ENCODE results near the gene MBD5. TPM values are rescaled to one million over a fixed set of nuclear protein-coding genes. Genes with fewer than 3 reads are reported as not detected.
A peak's percentile ranks its signal among the peaks of the same experiment; 100 is the strongest.

MBD5 gene
- total and polyA plus RNA-seq, 4 experiments from 2014 or later = 3.1 to 64.5 (median 33.9) TPM

DNA sequence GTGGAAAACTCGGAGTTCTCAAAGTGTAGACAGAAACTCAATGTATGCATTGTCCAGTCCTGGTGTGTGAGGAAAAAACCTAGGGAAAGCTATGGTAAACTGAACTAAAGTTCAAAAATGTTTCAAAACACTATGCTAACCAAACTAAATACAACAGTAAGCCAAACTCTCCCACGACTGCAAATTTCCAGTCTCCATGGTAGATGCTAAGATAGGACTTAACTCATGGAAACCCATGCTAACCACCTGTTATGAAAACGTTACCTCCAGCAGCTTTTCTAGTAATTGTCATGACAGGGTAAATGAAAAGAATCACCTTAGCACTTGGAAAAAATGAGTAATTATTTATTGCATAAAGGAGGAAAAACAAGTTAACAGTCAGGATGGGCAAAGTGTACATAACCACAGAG is 488.0 kb downstream of the MBD5 start:
- POLR2A ChIA-PET (ENCODE audit: partially characterized antibody) = interaction anchor here (0.8 to 2.5 kb wide), 13 partner anchors 11 to 572 kb away, joined by 3 to 42 read pairs (median 10); partner anchors contain the start of genes EPC2, MBD5 and ORC4
- Histone ChIP-seq H3K36me3 (ENCODE audit: insufficient read depth, low read length) (no peaks in the 10 kb centered on the region), H3K27ac (ENCODE audit: low read depth, low read length) (peak overlapping the region; percentile 10), H3K27me3 (ENCODE audit: insufficient read depth, low read length) (no peaks in the 10 kb centered on the region), H3K9me3 (ENCODE audit: control insufficient read depth in 1 of 2, low read length in 2 of 2) (no peaks in the 10 kb centered on the region), H3K4me3 (ENCODE audit: low read length in 2 of 2) (peak overlapping the region in 1 of 2 donors; percentile 45), H3K4me1 (ENCODE audit: insufficient read depth, low read length) (peaks cover 14% of the 10 kb centered on the region)
- Mint-ChIP-seq H3K27me3 (no peaks in the 10 kb centered on the region), H3K4me1 (peaks cover 8 to 20% (median 15%) of the 10 kb centered on the region in 4 donors), H3K4me3 (peak overlapping the region; percentile 63 to 86 (median 82)), H3K27ac (peak overlapping the region; percentile 76 to 94 (median 88)), H3K36me3 (peaks cover 0 to 3% of the 10 kb centered on the region in 2 donors), H3K9me3 (no peaks in the 10 kb centered on the region)
- intact Hi-C loops (cut with micrococcal nuclease) = loop anchor here (1.0 to 10.0 kb wide), 8 partner anchors 15 to 1214 kb away; no protein-coding TSS in a partner anchor
- DNase-seq = no peak
- CTCF ChIA-PET (ENCODE audit: partially characterized antibody) = interaction anchor here (0.7 to 4.9 kb wide), 59 partner anchors 8 to 597 kb away, joined by 3 to 89 read pairs (median 4); partner anchors contain the start of genes EPC2, MBD5 and ORC4

DNA sequence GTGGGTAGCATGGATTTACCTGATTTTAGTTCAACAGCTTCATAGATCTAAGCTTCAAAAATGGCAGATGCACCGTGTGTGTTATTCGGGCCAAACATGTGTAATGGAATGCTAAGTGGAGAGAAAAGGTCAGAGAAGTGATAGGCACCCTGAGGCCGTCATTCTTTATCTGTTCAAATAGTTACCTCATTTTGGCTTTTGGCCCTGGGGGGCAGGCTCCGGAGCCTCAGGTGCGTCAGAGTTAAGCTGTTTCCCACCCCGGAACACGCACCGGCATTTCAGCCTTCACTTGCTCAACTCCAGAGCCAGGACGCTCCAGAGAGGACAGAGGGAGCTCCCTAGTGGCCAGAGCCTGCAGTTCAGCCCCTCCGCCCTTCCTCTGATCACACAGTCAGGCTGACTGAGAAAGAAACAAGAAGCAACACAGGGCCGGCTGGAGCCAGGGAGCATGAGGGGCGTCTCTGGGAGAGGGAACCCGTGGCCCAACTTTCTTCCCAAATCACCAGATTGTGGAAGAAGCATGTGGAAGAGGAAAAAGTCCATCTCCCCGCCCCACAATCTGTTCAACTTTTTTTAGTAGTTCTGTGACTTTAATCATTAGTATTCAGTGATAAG is 488.5 kb downstream of the MBD5 start:
- peaks cover 9 to 23% (median 15%) of the 10 kb centered on the region in 4 donors for H3K4me1 Mint-ChIP-seq
- H3K4me3 ChIP-seq (ENCODE audit: low read length in 2 of 2) = peak overlapping the region in 1 of 2 donors; percentile 45
- no peaks in the 10 kb centered on the region for H3K36me3 ChIP-seq (ENCODE audit: insufficient read depth, low read length)
- no peaks in the 10 kb centered on the region for H3K27me3 ChIP-seq (ENCODE audit: insufficient read depth, low read length)
- peaks cover 14% of the 10 kb centered on the region for H3K4me1 ChIP-seq (ENCODE audit: insufficient read depth, low read length)
- peak; percentile 80 to 88 (median 83) for DNase-seq
- H3K27ac ChIP-seq (ENCODE audit: low read depth, low read length) = peak overlapping the region; percentile 10
- H3K9me3 ChIP-seq (ENCODE audit: control insufficient read depth in 1 of 2, low read length in 2 of 2) = no peaks in the 10 kb centered on the region
- peak overlapping the region; percentile 76 to 94 (median 88) for H3K27ac Mint-ChIP-seq
- peak overlapping the region; percentile 63 to 86 (median 82) for H3K4me3 Mint-ChIP-seq
- H3K27me3 Mint-ChIP-seq = no peaks in the 10 kb centered on the region
- ChIA-PET CTCF (ENCODE audit: partially characterized antibody) (interaction anchor here (0.7 to 4.9 kb wide), 63 partner anchors 8 to 598 kb away, joined by 3 to 89 read pairs (median 4); partner anchors contain the start of genes EPC2, MBD5 and ORC4), POLR2A (ENCODE audit: partially characterized antibody) (interaction anchor here (0.8 to 2.5 kb wide), 14 partner anchors 12 to 573 kb away, joined by 3 to 42 read pairs (median 10); partner anchors contain the start of genes EPC2, MBD5 and ORC4)
- H3K36me3 Mint-ChIP-seq = peaks cover 0 to 6% of the 10 kb centered on the region in 2 donors
- intact Hi-C loops (cut with micrococcal nuclease) = loop anchor here (1.0 to 10.0 kb wide), 8 partner anchors 15 to 1215 kb away; no protein-coding TSS in a partner anchor
- H3K9me3 Mint-ChIP-seq = no peaks in the 10 kb centered on the region

DNA sequence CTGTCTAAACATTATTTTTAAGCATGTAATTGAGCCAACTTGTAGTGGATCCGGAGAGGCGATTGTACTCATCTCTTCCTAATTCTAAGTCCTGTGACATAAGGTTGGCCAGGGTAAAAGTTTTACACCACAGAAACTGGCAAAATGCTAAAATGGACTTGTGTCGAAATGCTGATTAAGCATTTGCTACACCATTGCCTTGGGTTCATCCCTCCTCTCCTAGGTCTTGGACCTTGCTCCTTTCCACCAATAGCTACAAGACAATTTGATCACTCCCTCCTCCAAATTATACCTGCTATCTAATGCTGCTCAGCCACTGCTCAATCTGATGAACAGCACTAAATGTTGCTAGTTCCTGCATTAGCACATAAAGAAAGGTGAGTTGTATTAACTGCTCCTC is 491.0 kb downstream of the MBD5 start:
- no peak overlapping the region for H3K27ac Mint-ChIP-seq

GRCh38 chr2:148512501-148512900 is 491.6 kb downstream of the MBD5 start:
- CTCF ChIA-PET (ENCODE audit: partially characterized antibody) = interaction anchor here (1.9 to 4.9 kb wide), 2 partner anchors 12 to 522 kb away, joined by 8 to 89 read pairs; no protein-coding TSS in a partner anchor
- POLR2A ChIA-PET (ENCODE audit: partially characterized antibody) = no interaction called here
- intact Hi-C loops (cut with micrococcal nuclease) = no loop called here

More for the DNA sequence above, 491.0 kb downstream of the MBD5 start:
- Histone ChIP-seq H3K4me1 (ENCODE audit: insufficient read depth, low read length) (peaks cover 14% of the 10 kb centered on the region), H3K27ac (ENCODE audit: low read depth, low read length) (no peak overlapping the region), H3K36me3 (ENCODE audit: insufficient read depth, low read length) (no peaks in the 10 kb centered on the region), H3K9me3 (ENCODE audit: control insufficient read depth in 1 of 2, low read length in 2 of 2) (no peaks in the 10 kb centered on the region), H3K4me3 (ENCODE audit: low read length in 2 of 2) (no peak overlapping the region), H3K27me3 (ENCODE audit: insufficient read depth, low read length) (no peaks in the 10 kb centered on the region)
- Mint-ChIP-seq H3K4me3 (no peak overlapping the region), H3K4me1 (peaks cover 12 to 31% (median 16%) of the 10 kb centered on the region in 4 donors), H3K36me3 (peaks cover 0 to 14% of the 10 kb centered on the region in 2 donors), H3K9me3 (no peaks in the 10 kb centered on the region), H3K27me3 (no peaks in the 10 kb centered on the region)
- ChIA-PET CTCF (ENCODE audit: partially characterized antibody) (interaction anchor here (1.9 to 4.9 kb wide), 2 partner anchors 12 to 522 kb away, joined by 8 to 89 read pairs; no protein-coding TSS in a partner anchor), POLR2A (ENCODE audit: partially characterized antibody) (no interaction called here)
- DNase-seq = no peak
- intact Hi-C loops (cut with micrococcal nuclease) = no loop called here

DNA sequence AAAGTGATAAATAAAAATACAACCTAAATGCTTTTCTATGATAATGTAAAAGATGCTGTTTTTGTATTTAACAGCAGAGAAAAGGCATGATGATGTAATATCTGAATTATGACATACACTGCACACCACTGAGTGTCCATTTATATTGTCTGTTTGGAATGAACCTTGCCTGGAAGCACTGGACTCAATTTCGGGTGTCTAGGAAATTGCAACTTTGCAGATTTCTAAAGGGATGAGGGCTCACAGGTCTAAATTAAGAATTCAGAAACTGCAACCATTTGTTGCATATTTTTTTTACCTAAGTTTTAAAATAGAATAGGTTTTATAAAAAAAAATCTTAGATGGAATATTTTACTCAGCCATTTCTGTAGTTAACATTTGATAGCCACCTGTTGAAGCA is 492.5 kb downstream of the MBD5 start:
- DNase-seq = no peak
- H3K9me3 Mint-ChIP-seq = no peaks in the 10 kb centered on the region
- no peaks in the 10 kb centered on the region for H3K9me3 ChIP-seq (ENCODE audit: control insufficient read depth in 1 of 2, low read length in 2 of 2)
- H3K27me3 Mint-ChIP-seq = no peaks in the 10 kb centered on the region
- H3K4me1 Mint-ChIP-seq = peaks cover 12 to 31% (median 16%) of the 10 kb centered on the region in 4 donors
- intact Hi-C loops (cut with micrococcal nuclease) = no loop called here
- H3K36me3 Mint-ChIP-seq = peaks cover 0 to 14% of the 10 kb centered on the region in 2 donors
- no peaks in the 10 kb centered on the region for H3K27me3 ChIP-seq (ENCODE audit: insufficient read depth, low read length)
- H3K36me3 ChIP-seq (ENCODE audit: insufficient read depth, low read length) = no peaks in the 10 kb centered on the region
- ChIA-PET POLR2A (ENCODE audit: partially characterized antibody) (no interaction called here), CTCF (ENCODE audit: partially characterized antibody) (no interaction called here)
- H3K27ac ChIP-seq (ENCODE audit: low read depth, low read length) = no peak overlapping the region
- no peak overlapping the region for H3K4me3 ChIP-seq (ENCODE audit: low read length in 2 of 2)
- H3K4me3 Mint-ChIP-seq = no peak overlapping the region
- H3K4me1 ChIP-seq (ENCODE audit: insufficient read depth, low read length) = peaks cover 14% of the 10 kb centered on the region
- no peak overlapping the region for H3K27ac Mint-ChIP-seq

More at GRCh38 chr2:148512501-148512900, 491.6 kb downstream of the MBD5 start:
- Mint-ChIP-seq H3K27ac (peak overlapping the region in 1 of 7 donors; percentile 68), H3K4me1 (peaks cover 12 to 31% (median 16%) of the 10 kb centered on the region in 4 donors), H3K4me3 (no peak overlapping the region), H3K9me3 (no peaks in the 10 kb centered on the region), H3K27me3 (no peaks in the 10 kb centered on the region), H3K36me3 (peaks cover 0 to 14% of the 10 kb centered on the region in 2 donors)
- Histone ChIP-seq H3K27me3 (ENCODE audit: insufficient read depth, low read length) (no peaks in the 10 kb centered on the region), H3K27ac (ENCODE audit: low read depth, low read length) (no peak overlapping the region), H3K4me1 (ENCODE audit: insufficient read depth, low read length) (peaks cover 14% of the 10 kb centered on the region), H3K4me3 (ENCODE audit: low read length in 2 of 2) (no peak overlapping the region), H3K36me3 (ENCODE audit: insufficient read depth, low read length) (no peaks in the 10 kb centered on the region), H3K9me3 (ENCODE audit: control insufficient read depth in 1 of 2, low read length in 2 of 2) (no peaks in the 10 kb centered on the region)
- no peak for DNase-seq

- Histone ChIP-seq H3K36me3 (ENCODE audit: insufficient read depth, low read length) (no peaks in the 10 kb centered on the region), H3K4me1 (ENCODE audit: insufficient read depth, low read length) (no peaks in the 10 kb centered on the region), H3K4me3 (ENCODE audit: low read length in 2 of 2) (no peak overlapping the region), H3K9me3 (ENCODE audit: control insufficient read depth in 1 of 2, low read length in 2 of 2) (no peaks in the 10 kb centered on the region), H3K27ac (ENCODE audit: low read depth, low read length) (no peak overlapping the region), H3K27me3 (ENCODE audit: insufficient read depth, low read length) (no peaks in the 10 kb centered on the region)
- no peaks in the 10 kb centered on the region for H3K27me3 Mint-ChIP-seq
- H3K27ac Mint-ChIP-seq = peak overlapping the region in 2 of 7 donors; percentile 32 to 60
- DNase-seq = no peak
- POLR2A ChIA-PET (ENCODE audit: partially characterized antibody) = interaction anchor here (0.8 to 1.1 kb wide), 2 partner anchors 9 to 130 kb away, joined by 3 to 4 read pairs; no protein-coding TSS in a partner anchor
- H3K4me1 Mint-ChIP-seq = peaks cover 5 to 18% (median 7%) of the 10 kb centered on the region in 4 donors
- peaks cover 0 to 14% of the 10 kb centered on the region in 2 donors for H3K36me3 Mint-ChIP-seq
- intact Hi-C loops (cut with micrococcal nuclease) = no loop called here
- H3K4me3 Mint-ChIP-seq = no peak overlapping the region
- CTCF ChIA-PET (ENCODE audit: partially characterized antibody) = no interaction called here
- H3K9me3 Mint-ChIP-seq = no peaks in the 10 kb centered on the region
Measured at GRCh38 chr2:148515120-148515519, 494.2 kb downstream of the MBD5 start.

DNA sequence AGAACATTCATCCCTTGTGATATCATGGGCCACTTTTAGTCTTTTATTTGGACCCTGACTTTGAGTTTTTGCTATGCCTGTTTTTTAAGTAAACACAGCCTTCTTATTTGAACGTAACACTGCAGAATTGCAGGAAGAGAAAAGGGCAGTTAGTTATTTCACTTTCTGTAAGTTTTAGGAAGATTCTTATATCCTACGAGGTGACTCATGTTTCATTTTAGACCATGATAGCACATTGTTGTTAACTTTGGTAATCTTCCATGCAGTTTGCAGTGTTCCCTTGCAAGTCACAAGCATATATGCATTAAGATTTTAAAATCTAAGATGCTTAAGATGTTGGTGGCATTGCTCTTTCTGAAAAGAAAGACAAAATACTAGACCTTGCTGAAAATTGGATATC is 495.1 kb downstream of the MBD5 start:
- intact Hi-C loops (cut with micrococcal nuclease) = no loop called here
- ChIA-PET POLR2A (ENCODE audit: partially characterized antibody) (interaction anchor here (0.8 kb wide), 1 partner anchor 129 kb away, joined by 4 read pairs; no protein-coding TSS in a partner anchor), CTCF (ENCODE audit: partially characterized antibody) (no interaction called here)
- H3K9me3 Mint-ChIP-seq = no peaks in the 10 kb centered on the region
- Histone ChIP-seq H3K36me3 (ENCODE audit: insufficient read depth, low read length) (no peaks in the 10 kb centered on the region), H3K9me3 (ENCODE audit: control insufficient read depth in 1 of 2, low read length in 2 of 2) (no peaks in the 10 kb centered on the region), H3K27me3 (ENCODE audit: insufficient read depth, low read length) (no peaks in the 10 kb centered on the region), H3K27ac (ENCODE audit: low read depth, low read length) (no peak overlapping the region), H3K4me1 (ENCODE audit: insufficient read depth, low read length) (peaks cover 7% of the 10 kb centered on the region), H3K4me3 (ENCODE audit: low read length in 2 of 2) (no peak overlapping the region)
- no peaks in the 10 kb centered on the region for H3K27me3 Mint-ChIP-seq
- H3K36me3 Mint-ChIP-seq = peaks cover 0 to 11% of the 10 kb centered on the region in 2 donors
- DNase-seq = no peak
- no peak overlapping the region for H3K4me3 Mint-ChIP-seq
- peaks cover 9 to 23% (median 10%) of the 10 kb centered on the region in 4 donors for H3K4me1 Mint-ChIP-seq
- no peak overlapping the region for H3K27ac Mint-ChIP-seq
